Tibial nerve (tissue), 4 donors: ENCODE measurements around the gene ZNF71.

Experiments used
- CTCF ChIP-seq, 5 experiments: fragments of 200-600 bp in 3 of 5; fragments of 450-650 bp in 2 of 5; sonication (generic) in 3 of 5; IDR thresholded peaks; one replicate each; pipeline ENCODE4 v1.5.1; 2016 to 2019; ENCODE audit warnings: antibody characterized with exemption in 5 of 5, mild to moderate bottlenecking in 3 of 5, moderate library complexity in 2 of 5
- EP300 ChIP-seq, 2 donors: sonication (generic); formaldehyde crosslinking; IDR thresholded peaks; one replicate each; pipeline ENCODE4 v1.6.1; 2017; ENCODE audit warnings: antibody characterized with exemption in 2 of 2, mild to moderate bottlenecking in 1 of 2
- POLR2A ChIP-seq, 2 donors: fragments of 450-650 bp; IDR thresholded peaks; one replicate each; pipeline ENCODE4 v1.6.1; 2017; ENCODE audit warnings: antibody characterized with exemption in 2 of 2, mild to moderate bottlenecking in 2 of 2, moderate library complexity in 2 of 2

- TF ChIP-seq CTCF (IDR thresholded peaks at IDR 0.05) (no peak), EP300 (IDR thresholded peaks at IDR 0.05) (no peak), POLR2A (IDR thresholded peaks at IDR 0.05) (no peak)
These were observed 68.9 kb downstream of the ZNF71 start for GRCh38 chr19:56663931-56664500.
